T-helper 2 cell treated with Interferon-gamma antibody and Interleukin-4, amounts not matched to agents 100 ng/mL and 5 ng/mL, for 36 hours (primary cell): ENCODE data around the gene PFKFB3. TPM values are rescaled to one million over a fixed set of nuclear protein-coding genes. Genes with fewer than 3 reads are reported as not detected.
"Not testable (repeated sequence)": the region's sequence is repeated elsewhere in the genome, so short reads cannot be mapped to it uniquely, and the experiment has no call there.

Experiments used
- intact Hi-C: fragments of 100-400 bp; cut with micrococcal nuclease; formaldehyde crosslinking; loops from one replicate; pipeline ENCODE4 v1.15.1; 2023
- total RNA-seq: library from RNA; stranded (reverse); gene quantifications from 2 replicates; pipeline ENCODE4 v1.2.3, GENCODE V29; 2022

PFKFB3 gene
- total RNA-seq, 1 donor from 2014 or later = 51.0 TPM

GRCh38 chr10:6177880-6178281 is 24.9 kb upstream of the PFKFB3 start:
- intact Hi-C loops = no loop called here

- intact Hi-C loops = no loop called here
These were observed 24.2 kb upstream of the PFKFB3 start for GRCh38 chr10:6178581-6178980.

- intact Hi-C loops = no loop called here
These were observed 23.7 kb upstream of the PFKFB3 start for GRCh38 chr10:6179078-6179477.

- intact Hi-C loops = no loop called here
These were observed 22.1 kb upstream of the PFKFB3 start for GRCh38 chr10:6180480-6181110.

- intact Hi-C loops = no loop called here
These were observed 21.5 kb upstream of the PFKFB3 start for GRCh38 chr10:6181249-6181648.

DNA sequence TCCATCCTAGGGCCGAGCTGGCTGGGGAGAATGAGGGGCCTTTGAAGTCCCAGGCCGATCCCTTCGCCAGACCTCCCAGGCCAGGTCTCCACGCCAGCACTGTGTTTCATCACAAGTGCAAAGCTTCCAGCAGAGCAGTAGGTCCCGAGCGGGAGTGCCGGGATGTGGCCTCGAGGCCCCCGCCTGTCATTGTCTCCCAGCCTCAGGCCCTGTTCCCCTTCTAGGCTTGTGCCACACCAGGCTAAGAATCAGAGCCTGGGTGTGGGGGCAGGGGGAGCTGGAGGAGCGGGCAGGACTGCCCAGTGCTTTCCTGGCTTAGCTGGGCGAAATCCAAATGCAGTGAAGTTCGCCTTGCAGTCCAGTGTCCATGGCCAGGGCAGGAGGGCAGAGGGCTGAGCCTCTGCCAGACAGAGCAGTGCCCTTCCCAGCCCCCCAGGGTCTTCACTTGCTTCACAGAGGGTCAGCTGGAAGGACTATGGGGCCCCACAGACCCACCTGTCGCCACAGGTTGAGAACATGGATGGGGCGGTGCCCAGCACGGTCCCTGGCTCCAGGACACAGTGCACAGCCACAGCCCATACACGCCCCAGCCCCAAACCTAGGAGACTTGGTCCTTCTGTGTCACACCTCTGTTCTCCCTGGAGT is 20.2 kb upstream of the PFKFB3 start:
- intact Hi-C loops = no loop called here

DNA sequence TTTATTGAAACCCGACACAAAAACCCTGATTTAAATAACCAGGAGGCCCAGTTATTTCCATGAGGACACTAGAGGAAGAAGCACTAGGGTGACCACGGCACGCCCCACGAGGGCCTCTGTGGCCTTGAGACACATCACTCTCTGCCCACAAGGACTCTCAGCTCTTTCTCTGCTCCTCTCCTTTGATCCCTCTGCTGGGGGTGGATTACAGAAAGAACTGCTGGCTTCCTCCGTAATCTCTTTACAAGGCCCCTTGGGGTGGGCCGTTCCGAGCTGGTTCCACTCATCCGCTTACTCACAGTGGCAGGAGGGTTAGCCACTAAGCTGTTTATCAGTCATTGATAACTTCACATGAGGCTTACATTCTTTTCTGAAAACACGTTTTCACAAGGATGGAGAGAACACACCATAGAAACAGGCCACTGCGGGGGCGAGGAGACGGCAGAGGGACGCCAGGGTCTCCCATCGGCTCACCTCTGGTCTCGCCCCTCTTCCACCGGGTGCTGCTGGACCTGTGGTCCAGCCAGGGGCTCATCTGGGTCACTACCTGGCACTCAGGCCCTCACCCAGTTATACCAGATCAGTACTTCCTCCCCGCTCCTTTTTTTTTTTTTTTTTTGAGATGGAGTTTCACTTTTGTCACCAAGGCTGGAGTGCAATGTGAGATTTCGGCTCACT is 17.6 kb upstream of the PFKFB3 start:
- intact Hi-C loops = no loop called here

DNA sequence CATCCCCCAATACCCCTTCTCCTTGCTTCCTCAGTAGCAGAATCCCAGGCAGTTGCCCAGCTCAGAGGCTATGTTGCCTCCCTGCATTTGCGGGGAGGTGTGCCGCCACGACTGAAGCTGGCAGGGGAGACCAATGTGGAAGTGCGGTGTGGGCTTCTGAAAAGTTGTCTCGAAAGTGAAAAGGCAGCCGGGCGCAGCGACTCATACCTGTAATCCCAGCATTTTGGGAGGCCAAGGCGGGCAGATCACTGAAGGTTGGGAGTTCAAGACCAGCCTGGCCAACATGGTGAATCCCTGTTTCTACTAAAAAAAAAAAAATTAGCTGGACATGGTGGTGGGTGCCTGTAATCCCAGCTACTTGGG is 15.9 kb upstream of the PFKFB3 start:
- intact Hi-C loops = no loop called here

- intact Hi-C loops = no loop called here
These were observed 15.5 kb upstream of the PFKFB3 start for GRCh38 chr10:6187278-6187677.

DNA sequence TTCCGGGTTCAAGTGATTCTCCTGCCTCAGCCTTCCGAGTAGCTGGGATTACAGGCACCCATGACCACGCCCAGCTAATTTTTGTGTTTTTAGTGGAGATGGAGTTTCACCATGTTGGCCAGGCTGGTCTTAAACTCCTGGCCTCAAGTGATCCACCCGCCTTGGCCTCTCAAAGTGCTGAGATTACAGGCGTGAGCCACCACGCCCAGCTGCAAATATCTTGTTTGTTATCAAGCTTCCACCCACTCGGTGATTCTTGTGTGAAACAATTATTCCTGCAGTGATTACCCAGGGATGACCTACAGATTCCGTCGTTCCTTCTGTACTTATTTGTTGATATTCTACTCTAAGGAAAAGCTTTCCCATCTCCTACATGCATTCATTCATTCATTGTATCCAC is 12.7 kb upstream of the PFKFB3 start:
- intact Hi-C loops = not testable (repeated sequence)

GRCh38 chr10:6191147-6191546 is 11.6 kb upstream of the PFKFB3 start:
- intact Hi-C loops = no loop called here

DNA sequence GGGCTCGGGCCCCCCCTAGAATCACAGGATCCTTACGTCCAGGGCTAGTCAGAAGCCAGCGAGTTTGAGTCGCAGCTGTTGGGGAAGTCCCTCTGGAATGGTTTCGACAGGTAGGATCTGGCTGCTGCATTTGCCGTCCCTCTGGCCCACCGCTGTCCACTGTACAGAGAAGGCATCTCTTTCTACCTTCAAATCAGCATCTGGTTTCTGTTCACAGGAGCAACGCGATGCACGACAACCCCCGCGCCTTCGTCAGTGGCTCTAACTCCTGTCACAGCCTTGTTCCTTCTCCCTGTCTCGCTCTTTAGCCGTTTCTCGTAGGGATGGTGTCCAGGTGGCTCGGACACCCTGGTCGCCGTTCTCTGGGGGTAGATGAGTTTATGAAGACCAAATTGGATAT is 11.2 kb upstream of the PFKFB3 start:
- intact Hi-C loops = no loop called here

GRCh38 chr10:6193342-6193741 is 9.4 kb upstream of the PFKFB3 start:
- intact Hi-C loops = not testable (repeated sequence)

DNA sequence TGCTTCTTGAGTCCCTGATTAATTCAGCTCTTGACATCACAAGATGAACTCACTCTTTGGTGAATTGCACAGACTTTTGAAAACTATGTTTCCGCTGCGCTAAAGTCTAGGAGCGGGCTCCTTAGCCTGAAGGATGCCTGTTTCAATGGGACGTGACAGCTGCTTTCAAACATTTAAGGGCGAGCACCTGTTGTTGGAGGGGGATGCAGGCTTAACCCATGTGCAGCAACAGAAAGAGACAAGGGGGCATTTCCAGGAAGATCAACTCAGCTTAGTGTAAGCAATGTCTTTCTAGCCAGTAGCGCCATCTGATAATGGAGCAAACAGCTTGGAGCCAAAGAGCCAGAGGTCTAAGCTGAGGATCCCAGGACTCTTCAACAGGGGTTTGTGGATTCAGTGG is 8.4 kb upstream of the PFKFB3 start:
- intact Hi-C loops = no loop called here

- intact Hi-C loops = no loop called here
These were observed 7.4 kb upstream of the PFKFB3 start for GRCh38 chr10:6195376-6195775.

GRCh38 chr10:6195846-6196245 is 6.9 kb upstream of the PFKFB3 start:
- intact Hi-C loops = no loop called here

DNA sequence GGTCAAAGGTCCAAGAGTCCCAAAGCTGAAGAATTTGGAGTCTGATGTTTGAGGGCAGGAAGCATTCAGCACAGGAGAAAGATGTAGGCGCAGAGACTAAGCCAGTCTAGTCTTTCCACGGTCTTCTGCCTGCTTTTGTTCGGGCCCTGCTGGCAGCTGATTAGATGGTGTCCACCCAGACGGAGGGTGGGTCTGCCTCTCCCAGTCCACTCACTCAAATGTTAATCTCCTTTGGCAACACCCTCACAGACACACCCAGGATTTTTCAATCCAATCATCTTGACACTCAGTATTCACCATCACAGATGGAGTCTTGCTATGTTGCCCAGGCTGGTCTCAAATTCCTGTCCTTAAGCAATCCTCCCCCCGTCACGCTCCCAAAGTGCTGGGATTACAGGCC is 6.2 kb upstream of the PFKFB3 start:
- intact Hi-C loops = not testable (repeated sequence)

DNA sequence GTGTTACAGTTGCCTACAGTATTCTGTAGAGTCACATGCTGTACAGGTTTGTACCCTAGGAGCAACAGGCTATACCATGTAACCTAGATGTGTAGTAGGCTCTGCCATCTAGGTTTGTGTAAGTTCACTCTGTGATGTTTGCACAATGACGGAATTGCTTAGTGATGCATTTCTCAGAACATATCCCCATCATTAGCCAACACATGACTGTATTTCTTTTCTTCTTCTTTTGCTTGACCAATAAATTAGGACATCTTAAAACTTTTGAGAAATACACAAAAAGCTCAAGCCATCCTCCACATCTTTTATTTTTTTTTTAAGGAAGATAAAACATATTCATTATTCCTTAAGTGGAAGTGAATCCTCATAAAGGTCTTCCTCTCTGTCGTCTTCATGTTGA is 5.4 kb upstream of the PFKFB3 start:
- intact Hi-C loops = no loop called here

GRCh38 chr10:6198171-6198570 is 4.6 kb upstream of the PFKFB3 start:
- intact Hi-C loops = no loop called here

- intact Hi-C loops = no loop called here
These were observed 3.5 kb upstream of the PFKFB3 start for GRCh38 chr10:6199131-6199733.

GRCh38 chr10:6200440-6200733 is 2.3 kb upstream of the PFKFB3 start:
- intact Hi-C loops = loop anchor here (2.0 to 10.0 kb wide), 4 partner anchors 58 to 382 kb away; partner anchors contain the start of genes IL15RA and PRKCQ

- intact Hi-C loops = loop anchor here (1.0 to 10.0 kb wide), 8 partner anchors 38 to 381 kb away; partner anchors contain the start of genes IL15RA, PRKCQ and RBM17
These were observed 1.8 kb upstream of the PFKFB3 start for GRCh38 chr10:6200734-6201515.
